ENCODE measurements around the gene ABCD1.

DNA sequence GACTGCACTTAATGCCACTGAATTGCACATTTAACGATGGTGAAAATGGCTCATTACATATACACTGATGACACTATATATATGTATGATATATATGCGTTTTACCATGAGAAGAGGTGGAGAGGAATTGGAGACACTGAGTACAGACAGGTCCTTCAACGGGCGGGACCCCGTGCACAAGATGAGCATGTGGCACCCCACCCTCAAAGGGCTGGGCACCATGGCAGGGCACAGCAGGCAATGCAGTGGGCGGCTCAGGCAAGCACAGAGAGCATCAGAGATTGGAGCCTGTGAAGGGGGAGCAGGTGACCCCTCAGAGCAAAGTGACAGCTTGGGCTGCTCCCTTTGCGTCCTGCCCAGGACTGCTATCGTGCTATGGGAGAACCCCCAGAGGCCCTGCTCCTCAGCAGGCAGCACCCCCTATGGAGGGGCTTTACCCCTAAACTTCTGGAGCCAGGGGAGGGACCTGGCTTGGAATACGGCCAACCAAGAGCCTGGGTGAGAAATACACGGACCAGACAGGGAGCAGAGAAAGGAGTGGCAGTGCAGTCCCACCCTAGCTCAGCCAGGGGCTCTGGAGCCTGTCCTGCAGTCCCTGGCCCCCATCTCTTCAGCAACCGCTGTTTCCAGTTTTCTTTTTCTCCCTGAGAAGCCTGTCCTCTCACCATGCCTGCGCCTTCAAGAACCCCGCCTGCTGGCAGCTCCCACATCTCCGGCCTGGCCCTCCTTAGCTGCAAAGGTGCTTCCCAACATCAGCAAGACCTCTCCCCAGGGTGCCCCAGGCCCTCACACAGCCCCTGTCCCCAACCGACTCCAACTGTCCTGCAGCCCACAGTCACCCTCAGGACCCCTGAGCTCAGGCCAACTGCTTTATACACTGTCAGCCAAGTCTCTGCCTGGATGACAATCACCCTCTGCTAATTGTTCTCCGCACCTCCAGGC, 26.5 kb upstream of the ABCD1 start:
- TF ChIP-seq, protein P1, sequence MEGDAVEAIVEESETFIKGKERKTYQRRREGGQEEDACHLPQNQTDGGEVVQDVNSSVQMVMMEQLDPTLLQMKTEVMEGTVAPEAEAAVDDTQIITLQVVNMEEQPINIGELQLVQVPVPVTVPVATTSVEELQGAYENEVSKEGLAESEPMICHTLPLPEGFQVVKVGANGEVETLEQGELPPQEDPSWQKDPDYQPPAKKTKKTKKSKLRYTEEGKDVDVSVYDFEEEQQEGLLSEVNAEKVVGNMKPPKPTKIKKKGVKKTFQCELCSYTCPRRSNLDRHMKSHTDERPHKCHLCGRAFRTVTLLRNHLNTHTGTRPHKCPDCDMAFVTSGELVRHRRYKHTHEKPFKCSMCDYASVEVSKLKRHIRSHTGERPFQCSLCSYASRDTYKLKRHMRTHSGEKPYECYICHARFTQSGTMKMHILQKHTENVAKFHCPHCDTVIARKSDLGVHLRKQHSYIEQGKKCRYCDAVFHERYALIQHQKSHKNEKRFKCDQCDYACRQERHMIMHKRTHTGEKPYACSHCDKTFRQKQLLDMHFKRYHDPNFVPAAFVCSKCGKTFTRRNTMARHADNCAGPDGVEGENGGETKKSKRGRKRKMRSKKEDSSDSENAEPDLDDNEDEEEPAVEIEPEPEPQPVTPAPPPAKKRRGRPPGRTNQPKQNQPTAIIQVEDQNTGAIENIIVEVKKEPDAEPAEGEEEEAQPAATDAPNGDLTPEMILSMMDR (IDR thresholded peaks at IDR 0.05 in 4 of 5, conservative IDR thresholded peaks at IDR 0.05 in 1 of 5) = no peak
- no peak for TF ChIP-seq POLR2A (IDR thresholded peaks at IDR 0.05)
